ENCODE data around the gene LRRC27. TPM values are rescaled to one million over a fixed set of nuclear protein-coding genes. Genes with fewer than 3 reads are reported as not detected.
"Not testable (repeated sequence)": the region's sequence is repeated elsewhere in the genome, so short reads cannot be mapped to it uniquely, and the experiment has no call there.

LRRC27 gene
- polyA plus RNA-seq, 3 donors = 3.6 to 12.8 (median 3.6) TPM

DNA sequence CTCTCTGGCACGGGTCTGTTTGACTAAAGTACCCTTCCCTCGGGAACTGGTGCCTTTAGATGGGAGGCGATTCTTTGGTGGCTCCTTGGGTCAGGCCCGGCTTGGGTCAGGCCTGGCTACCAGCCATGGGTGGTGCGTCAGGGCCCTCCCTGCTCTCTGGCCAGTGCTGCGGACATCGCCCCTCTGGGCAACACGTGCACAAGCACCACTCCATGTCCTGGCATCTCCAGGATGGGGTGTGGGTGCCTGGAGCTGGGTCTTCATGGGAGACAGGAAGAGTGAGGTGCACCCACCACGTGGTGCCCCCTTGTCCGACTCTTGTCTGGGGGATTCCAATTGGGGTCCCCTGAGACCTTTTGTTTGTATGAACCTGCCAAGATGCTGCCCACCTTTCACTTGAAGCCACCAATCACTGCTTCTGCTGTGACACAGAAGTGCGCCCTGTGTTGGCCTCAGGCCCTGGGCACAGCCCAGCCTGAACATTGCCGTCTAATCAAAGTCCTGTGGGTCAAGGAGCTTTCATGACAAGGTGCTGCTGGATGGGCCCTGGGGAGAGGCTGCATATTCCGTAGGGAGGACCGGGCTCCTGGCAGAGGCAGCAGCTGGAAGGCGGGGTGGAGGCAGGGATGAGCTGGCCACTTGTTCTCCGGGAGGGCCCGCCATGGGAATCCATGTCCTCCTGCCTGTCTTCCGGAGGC, 53.9 kb downstream of the LRRC27 start:
- H3K9me3 ChIP-seq (replicated peaks in 1 of 2; ENCODE audit: control insufficient read depth in 1 of 2, insufficient read depth in 1 of 2, low read length in 2 of 2) = no peaks in the 10 kb centered on the region
- 88% methylated on average over 14 of the region's 18 CpGs for WGBS (ENCODE audit: insufficient coverage)
- peaks cover 0 to 6% of the 10 kb centered on the region in 2 donors for H3K27me3 ChIP-seq (ENCODE audit: control insufficient read depth in 2 of 2, insufficient read depth in 2 of 2, low read length in 2 of 2)
- H3K4me2 ChIP-seq (replicated peaks; ENCODE audit: extremely low read depth, low read length, poor library complexity, severe bottlenecking) = no peak overlapping the region
- no peaks in the 10 kb centered on the region for H3K36me3 ChIP-seq (replicated peaks in 1 of 2; ENCODE audit: control insufficient read depth in 1 of 2, insufficient read depth in 2 of 2, low read length in 2 of 2)
- Mint-ChIP-seq H3K9me3 (peaks cover 0 to 1% (median 0%) of the 10 kb centered on the region in 7 donors), H3K27me3 (ENCODE audit: low read depth in 3 of 3) (peaks cover 0 to 19% (median 3%) of the 10 kb centered on the region in 3 donors), H3K36me3 (no peaks in the 10 kb centered on the region), H3K4me1 (peaks cover 60% of the 10 kb centered on the region), H3K4me3 (peak overlapping the region in 1 of 2 donors; percentile 69), H3K27ac (peak overlapping the region in 3 of 7 donors; percentile 27 to 85 (median 63))
- intact Hi-C loops (cut with micrococcal nuclease) = loop anchor here (2.0 to 10.0 kb wide), 2 partner anchors 67 to 149 kb away; partner anchors contain the start of gene INPP5A (in 1 of the 2)
- no peak overlapping the region for H2AFZ ChIP-seq (ENCODE audit: insufficient read depth, low read depth, low read length, poor library complexity, severe bottlenecking)
- no peak overlapping the region for H3K9ac ChIP-seq (ENCODE audit: insufficient read depth, low read length, poor library complexity, severe bottlenecking)
- H3K79me2 ChIP-seq (ENCODE audit: insufficient read depth, low read length) = no peaks in the 10 kb centered on the region
- DNase-seq = no peak
- H4K20me1 ChIP-seq (ENCODE audit: insufficient read depth, low read length) = no peaks in the 10 kb centered on the region
- H3K4me3 ChIP-seq (replicated peaks in 1 of 3; ENCODE audit: low read depth in 2 of 3, low read length in 3 of 3) = no peak overlapping the region
- TF ChIP-seq, protein P1, sequence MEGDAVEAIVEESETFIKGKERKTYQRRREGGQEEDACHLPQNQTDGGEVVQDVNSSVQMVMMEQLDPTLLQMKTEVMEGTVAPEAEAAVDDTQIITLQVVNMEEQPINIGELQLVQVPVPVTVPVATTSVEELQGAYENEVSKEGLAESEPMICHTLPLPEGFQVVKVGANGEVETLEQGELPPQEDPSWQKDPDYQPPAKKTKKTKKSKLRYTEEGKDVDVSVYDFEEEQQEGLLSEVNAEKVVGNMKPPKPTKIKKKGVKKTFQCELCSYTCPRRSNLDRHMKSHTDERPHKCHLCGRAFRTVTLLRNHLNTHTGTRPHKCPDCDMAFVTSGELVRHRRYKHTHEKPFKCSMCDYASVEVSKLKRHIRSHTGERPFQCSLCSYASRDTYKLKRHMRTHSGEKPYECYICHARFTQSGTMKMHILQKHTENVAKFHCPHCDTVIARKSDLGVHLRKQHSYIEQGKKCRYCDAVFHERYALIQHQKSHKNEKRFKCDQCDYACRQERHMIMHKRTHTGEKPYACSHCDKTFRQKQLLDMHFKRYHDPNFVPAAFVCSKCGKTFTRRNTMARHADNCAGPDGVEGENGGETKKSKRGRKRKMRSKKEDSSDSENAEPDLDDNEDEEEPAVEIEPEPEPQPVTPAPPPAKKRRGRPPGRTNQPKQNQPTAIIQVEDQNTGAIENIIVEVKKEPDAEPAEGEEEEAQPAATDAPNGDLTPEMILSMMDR (IDR thresholded peaks at IDR 0.05) = no peak
- H3K27ac ChIP-seq (ENCODE audit: low read depth in 1 of 2, low read length in 2 of 2) = no peak overlapping the region
- H3K4me1 ChIP-seq (ENCODE audit: control insufficient read depth in 1 of 2, insufficient read depth in 2 of 2, low read length in 2 of 2) = peaks cover 45 to 71% of the 10 kb centered on the region in 2 donors

DNA sequence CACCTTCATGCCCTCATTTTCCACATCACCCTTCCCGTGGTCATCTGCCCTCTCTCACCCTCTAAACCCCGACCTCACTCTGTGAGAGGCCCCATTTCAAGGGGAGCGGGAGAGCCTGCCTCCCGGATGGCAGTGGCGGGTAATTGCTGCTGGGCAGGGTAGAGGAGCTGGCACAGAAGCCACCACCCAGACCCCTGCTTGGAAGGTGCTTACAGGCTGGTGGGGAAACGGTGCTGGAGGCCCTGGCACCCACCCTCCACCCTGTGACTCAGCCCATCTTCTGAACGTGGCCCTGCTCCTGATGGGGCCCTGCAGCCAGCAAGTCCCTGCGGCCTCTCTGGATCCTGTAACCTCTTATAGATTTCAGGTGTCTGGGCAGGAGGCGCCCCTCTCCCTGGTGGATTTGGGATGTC, 54.4 kb downstream of the LRRC27 start:
- no peaks in the 10 kb centered on the region for H3K36me3 Mint-ChIP-seq
- peaks cover 0 to 1% (median 0%) of the 10 kb centered on the region in 7 donors for H3K9me3 Mint-ChIP-seq
- H3K27me3 Mint-ChIP-seq (ENCODE audit: low read depth in 3 of 3) = peaks cover 0 to 21% (median 5%) of the 10 kb centered on the region in 3 donors
- H4K20me1 ChIP-seq (ENCODE audit: insufficient read depth, low read length) = no peaks in the 10 kb centered on the region
- H3K79me2 ChIP-seq (ENCODE audit: insufficient read depth, low read length) = no peaks in the 10 kb centered on the region
- peaks cover 0 to 6% of the 10 kb centered on the region in 2 donors for H3K27me3 ChIP-seq (ENCODE audit: control insufficient read depth in 2 of 2, insufficient read depth in 2 of 2, low read length in 2 of 2)
- H3K9me3 ChIP-seq (replicated peaks in 1 of 2; ENCODE audit: control insufficient read depth in 1 of 2, insufficient read depth in 1 of 2, low read length in 2 of 2) = no peaks in the 10 kb centered on the region
- WGBS (ENCODE audit: insufficient coverage) = no CpG with 5 or more reads among the region's 9 CpGs
- H3K27ac ChIP-seq (ENCODE audit: low read depth in 1 of 2, low read length in 2 of 2) = no peak overlapping the region
- peaks cover 44 to 70% of the 10 kb centered on the region in 2 donors for H3K4me1 ChIP-seq (ENCODE audit: control insufficient read depth in 1 of 2, insufficient read depth in 2 of 2, low read length in 2 of 2)
- no peak for DNase-seq
- intact Hi-C loops (cut with micrococcal nuclease) = loop anchor here (2.0 to 10.0 kb wide), 2 partner anchors 66 to 148 kb away; partner anchors contain the start of gene INPP5A (in 1 of the 2)
- H3K4me3 Mint-ChIP-seq = no peak overlapping the region
- H3K4me1 Mint-ChIP-seq = peaks cover 59% of the 10 kb centered on the region
- H3K36me3 ChIP-seq (replicated peaks in 1 of 2; ENCODE audit: control insufficient read depth in 1 of 2, insufficient read depth in 2 of 2, low read length in 2 of 2) = no peaks in the 10 kb centered on the region
- no peak overlapping the region for H3K4me3 ChIP-seq (replicated peaks in 1 of 3; ENCODE audit: low read depth in 2 of 3, low read length in 3 of 3)
- H2AFZ ChIP-seq (ENCODE audit: insufficient read depth, low read depth, low read length, poor library complexity, severe bottlenecking) = no peak overlapping the region
- H3K27ac Mint-ChIP-seq = no peak overlapping the region
- H3K4me2 ChIP-seq (replicated peaks; ENCODE audit: extremely low read depth, low read length, poor library complexity, severe bottlenecking) = no peak overlapping the region
- no peak overlapping the region for H3K9ac ChIP-seq (ENCODE audit: insufficient read depth, low read length, poor library complexity, severe bottlenecking)
- TF ChIP-seq, protein P1 (IDR thresholded peaks at IDR 0.05) = no peak

DNA sequence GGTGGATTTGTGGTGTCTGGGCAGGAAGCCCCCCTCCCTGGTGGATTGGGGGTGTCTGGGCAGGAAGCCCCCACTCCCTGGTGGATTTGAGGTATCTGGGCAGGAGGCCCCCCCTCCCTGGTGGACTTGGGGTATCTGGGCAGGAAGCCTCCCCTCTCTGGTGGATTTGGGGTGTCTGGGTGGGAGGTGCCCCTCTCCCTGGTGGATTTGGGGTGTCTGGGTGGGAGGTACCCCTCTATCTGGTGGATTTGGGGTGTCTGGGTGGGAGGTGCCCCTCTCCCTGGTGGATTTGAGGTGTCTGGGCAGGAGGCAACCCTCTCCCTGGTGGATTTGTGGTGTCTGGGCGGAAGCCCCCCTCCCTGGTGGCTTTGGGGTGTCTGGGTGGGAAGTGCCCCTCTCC, 54.9 kb downstream of the LRRC27 start:
- not testable (repeated sequence) for H3K36me3 Mint-ChIP-seq; H4K20me1 ChIP-seq (ENCODE audit: insufficient read depth, low read length); H3K27me3 ChIP-seq (ENCODE audit: control insufficient read depth in 2 of 2, insufficient read depth in 2 of 2, low read length in 2 of 2); H3K9me3 Mint-ChIP-seq; H3K4me2 ChIP-seq (replicated peaks; ENCODE audit: extremely low read depth, low read length, poor library complexity, severe bottlenecking); H3K4me3 Mint-ChIP-seq; H3K79me2 ChIP-seq (ENCODE audit: insufficient read depth, low read length); H3K9ac ChIP-seq (ENCODE audit: insufficient read depth, low read length, poor library complexity, severe bottlenecking); H3K4me3 ChIP-seq (replicated peaks in 1 of 3; ENCODE audit: low read depth in 2 of 3, low read length in 3 of 3); DNase-seq; H2AFZ ChIP-seq (ENCODE audit: insufficient read depth, low read depth, low read length, poor library complexity, severe bottlenecking); H3K36me3 ChIP-seq (replicated peaks in 1 of 2; ENCODE audit: control insufficient read depth in 1 of 2, insufficient read depth in 2 of 2, low read length in 2 of 2); H3K27ac ChIP-seq (ENCODE audit: low read depth in 1 of 2, low read length in 2 of 2); H3K9me3 ChIP-seq (replicated peaks in 1 of 2; ENCODE audit: control insufficient read depth in 1 of 2, insufficient read depth in 1 of 2, low read length in 2 of 2)
- peaks cover 55% of the 10 kb centered on the region for H3K4me1 Mint-ChIP-seq
- no CpG with 5 or more reads among the region's 1 CpG for WGBS (ENCODE audit: insufficient coverage)
- peaks cover 40 to 65% of the 10 kb centered on the region in 2 donors for H3K4me1 ChIP-seq (ENCODE audit: control insufficient read depth in 1 of 2, insufficient read depth in 2 of 2, low read length in 2 of 2)
- intact Hi-C loops (cut with micrococcal nuclease) = loop anchor here (2.0 to 10.0 kb wide), 2 partner anchors 66 to 148 kb away; partner anchors contain the start of gene INPP5A (in 1 of the 2)
- peaks cover 0 to 21% (median 5%) of the 10 kb centered on the region in 3 donors for H3K27me3 Mint-ChIP-seq (ENCODE audit: low read depth in 3 of 3)
- peak overlapping the region in 1 of 7 donors; percentile 73 for H3K27ac Mint-ChIP-seq
